CD4-positive, alpha-beta T cell treated with Interleukin-6 for 4 hours (primary cell): ENCODE results near the gene PLAU.
"Not testable (repeated sequence)": the region's sequence is repeated elsewhere in the genome, so short reads cannot be mapped to it uniquely, and the experiment has no call there.

Experiments
- DNase-seq: peaks from one replicate; pipeline ENCODE4 v3.0.0-alpha.2; 2020; ENCODE audit warnings: mixed read lengths

PLAU gene

DNA sequence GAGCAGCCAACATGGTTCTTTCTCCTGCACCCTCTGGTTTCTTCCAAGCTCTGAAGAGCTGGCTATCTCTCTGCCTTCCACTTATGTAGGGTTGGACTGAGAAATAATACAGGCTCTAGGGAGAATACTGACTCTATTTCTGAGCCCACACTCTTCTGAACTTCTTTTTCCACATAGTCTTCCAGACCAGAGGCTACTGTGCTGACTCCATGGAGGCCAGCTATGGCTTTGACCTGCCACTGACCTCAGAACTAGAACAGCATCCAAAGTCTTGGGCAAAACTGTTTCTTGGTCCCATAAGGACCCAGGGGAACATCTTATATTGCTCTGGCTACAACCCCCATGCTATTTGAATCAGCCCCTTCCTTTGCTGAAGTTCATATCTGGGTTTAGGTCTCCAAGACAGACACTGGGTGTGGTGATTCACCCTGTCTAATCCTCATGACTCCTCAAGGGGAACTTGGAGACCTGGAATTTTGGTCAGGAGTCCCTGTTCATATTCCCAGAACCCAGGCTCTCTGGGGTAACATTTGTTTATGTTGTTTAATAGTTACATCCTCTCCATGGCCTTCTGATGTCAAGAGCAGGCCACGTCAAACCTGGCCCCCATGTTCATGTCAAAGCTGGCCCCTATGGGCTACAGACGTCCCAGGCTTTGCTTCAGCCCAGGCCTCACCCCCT is 12.1 kb upstream of the PLAU start:
- DNase-seq, result no peak

DNA sequence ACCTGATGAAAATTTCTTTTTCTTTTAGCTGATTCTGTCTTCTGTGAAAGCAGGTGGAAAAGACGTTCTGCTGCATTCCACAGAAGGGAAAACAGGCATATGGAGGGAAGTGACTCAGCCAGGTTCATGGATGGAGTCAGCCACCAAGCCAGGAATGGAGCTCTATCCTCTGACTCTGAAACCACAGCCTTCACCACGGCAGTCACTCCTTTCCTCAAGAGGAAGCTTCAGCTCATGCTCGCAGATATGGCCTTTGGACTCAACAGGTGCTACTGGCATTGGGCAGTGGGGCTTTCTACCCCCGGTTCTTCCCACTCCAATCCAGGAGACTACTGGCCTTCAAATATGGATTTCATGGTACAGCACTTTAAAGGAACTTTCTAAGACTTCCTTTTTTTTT is 11.5 kb upstream of the PLAU start:
- no peak for DNase-seq

DNA sequence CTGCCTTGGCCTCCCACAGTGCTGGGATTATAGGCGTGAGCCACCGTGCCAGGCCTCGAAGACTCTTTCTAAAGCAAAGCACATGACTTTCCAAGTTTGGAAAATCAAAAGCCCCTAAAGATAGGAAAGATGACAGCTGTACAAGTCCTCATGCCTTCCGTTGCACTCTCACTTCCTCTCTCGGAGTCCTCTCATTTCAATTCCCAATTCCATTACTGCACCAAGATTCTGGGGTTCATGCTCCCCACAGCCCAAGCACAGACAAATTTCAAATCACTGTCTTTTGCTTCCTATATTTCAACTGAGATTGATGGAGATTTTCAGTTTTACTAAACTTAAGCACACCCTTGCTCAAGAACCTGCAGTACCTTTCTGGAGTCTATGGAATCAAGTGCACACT is 10.9 kb upstream of the PLAU start:
- no peak for DNase-seq

DNA sequence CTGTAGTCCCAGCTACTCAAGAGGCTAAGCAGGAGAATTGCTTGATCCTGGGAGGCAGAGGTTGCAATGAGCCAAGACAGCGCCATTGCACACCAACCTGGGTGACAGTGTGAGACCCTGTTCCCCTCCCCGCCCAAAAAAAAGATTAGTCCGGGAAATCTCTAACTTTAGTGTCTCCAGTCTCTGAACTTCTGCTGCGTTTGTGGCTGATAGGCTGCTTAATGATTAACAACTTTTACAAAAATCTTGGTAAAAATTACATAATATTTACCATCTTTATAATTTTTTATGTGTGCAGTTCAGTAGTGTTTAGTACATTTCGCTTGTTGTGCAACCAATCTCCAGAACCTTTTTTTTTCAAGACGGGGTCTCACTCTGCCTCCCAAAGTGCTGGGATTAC is 9.7 kb upstream of the PLAU start:
- no peak for DNase-seq

DNA sequence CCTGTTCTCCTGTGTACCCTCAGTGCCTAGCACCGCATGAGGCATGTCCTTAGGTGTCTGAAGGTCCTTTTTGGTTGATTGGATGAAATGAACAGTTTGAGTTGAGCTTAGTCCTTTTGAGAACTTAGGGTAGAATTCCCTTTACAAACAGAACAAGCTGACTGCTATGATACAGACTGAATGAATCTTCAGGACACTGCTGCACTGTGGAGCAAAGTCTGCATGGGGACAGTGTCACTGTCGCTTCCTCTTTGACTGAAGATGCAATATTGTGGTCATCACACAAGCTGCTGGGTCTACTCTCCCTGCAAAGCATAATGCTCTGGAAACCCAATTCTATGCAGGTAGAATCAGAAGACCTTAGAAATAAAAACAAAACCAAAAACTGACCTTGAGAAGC is 8.6 kb upstream of the PLAU start:
- no peak for DNase-seq

DNA sequence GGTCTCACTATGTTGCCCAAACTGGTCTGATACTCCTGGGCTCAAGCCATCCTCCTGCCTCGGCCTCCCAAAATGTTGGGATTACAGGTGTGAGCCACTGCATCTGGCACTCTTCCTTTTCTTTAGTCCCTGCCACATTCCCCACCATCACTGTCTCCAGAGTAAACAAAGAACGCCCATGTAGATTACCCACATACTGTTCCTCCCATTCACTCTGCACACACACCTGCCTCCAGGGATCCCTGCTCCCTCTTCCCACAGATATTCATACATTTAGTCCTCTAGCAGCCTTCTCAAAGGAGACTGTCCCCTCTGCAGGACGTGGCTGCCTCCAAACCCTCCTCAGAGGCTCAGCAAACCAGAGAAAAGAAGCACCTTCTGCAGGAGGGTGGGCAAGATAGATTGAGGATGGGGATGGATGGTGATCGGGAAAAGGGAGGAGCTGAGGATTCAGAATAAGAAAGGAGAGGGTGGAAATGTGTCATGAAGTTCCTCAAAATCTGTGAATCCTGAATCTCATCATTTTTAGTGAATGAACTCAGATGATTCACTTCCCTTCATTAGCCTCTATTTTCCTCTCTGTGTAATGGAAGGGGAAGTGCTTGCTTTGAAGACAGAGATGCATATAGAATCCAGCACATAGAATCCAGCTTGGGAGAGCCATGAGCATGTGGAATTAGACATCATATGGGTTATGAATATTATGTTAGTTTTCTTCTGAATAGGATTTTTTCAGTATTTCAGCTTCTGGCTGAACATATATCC is 5.5 kb upstream of the PLAU start:
- DNase-seq, result no peak

DNA sequence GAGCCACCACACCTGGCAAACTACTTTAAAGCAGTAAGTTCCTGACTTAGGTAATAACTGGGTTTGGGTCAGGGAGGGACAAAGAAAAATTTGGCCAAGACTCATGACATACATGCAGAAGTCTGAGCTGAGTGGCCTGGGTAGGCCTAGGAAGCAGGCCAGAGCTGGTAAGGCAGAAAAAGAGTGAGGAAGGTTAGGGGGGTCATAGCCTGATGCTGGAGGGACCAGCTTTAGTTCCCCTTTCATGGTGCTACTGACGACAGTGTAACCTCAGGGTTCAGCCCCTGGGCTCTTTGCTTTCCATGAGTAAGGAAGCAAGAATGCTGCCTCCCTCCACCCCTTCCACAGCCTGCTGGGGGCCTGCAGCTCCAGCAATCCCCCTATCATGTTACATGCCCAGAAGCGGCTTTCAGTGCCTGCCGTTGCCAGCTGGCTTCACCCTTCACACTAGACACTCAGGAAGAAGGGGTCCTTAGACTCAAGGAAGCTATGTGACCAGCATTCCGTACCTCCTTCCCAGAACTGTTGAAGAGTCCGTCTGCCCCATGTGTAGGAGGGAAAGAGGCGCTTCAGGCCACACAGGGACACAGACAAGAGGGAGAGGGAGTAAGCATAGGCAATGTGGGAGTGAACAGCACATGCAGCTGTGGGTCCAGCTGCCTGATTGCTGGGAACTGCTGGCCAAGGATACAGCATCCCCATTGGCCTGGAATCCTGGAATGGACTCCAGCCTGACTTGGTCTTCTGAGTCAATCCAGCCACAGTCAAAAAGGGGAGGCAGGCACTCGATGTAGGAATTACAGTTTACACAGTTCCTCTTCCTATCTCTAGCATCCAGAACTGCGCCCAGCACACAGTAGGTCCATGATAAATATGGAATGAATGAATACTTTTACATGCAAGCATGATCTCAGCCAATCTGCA is 4.1 kb upstream of the PLAU start:
- DNase-seq, result no peak

DNA sequence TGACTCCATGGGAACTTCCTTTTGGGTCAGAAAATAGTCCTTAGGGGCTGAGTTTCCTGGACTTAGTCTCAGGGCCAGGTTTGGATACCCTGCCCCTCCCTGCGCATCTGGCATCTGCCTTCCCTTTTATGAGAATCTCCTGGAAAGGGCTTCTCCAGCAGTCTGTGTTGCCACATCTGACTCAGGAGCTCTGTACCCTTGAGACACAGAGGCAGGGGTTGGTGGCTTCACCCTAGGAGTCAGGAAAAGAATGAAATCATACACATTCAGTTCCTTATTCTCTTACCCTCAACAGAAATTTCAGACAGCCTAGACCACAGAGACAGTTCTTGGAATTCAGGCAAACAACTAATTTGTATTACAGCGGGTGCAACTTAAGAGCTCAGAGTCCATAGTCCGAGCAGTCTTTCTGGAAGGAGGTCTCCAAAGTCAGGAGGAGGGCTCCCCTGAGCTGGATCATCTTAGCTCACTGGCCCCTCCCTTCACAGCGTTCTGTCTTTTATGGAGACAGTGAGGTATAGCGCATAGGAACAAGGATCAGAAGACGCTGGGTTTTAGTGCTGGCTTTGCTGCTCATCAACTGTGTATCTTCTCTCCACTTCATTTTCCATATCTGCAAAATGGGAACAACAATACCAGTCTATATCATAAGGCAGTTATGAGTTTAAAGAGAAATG is 3.0 kb upstream of the PLAU start:
- no peak for DNase-seq

DNA sequence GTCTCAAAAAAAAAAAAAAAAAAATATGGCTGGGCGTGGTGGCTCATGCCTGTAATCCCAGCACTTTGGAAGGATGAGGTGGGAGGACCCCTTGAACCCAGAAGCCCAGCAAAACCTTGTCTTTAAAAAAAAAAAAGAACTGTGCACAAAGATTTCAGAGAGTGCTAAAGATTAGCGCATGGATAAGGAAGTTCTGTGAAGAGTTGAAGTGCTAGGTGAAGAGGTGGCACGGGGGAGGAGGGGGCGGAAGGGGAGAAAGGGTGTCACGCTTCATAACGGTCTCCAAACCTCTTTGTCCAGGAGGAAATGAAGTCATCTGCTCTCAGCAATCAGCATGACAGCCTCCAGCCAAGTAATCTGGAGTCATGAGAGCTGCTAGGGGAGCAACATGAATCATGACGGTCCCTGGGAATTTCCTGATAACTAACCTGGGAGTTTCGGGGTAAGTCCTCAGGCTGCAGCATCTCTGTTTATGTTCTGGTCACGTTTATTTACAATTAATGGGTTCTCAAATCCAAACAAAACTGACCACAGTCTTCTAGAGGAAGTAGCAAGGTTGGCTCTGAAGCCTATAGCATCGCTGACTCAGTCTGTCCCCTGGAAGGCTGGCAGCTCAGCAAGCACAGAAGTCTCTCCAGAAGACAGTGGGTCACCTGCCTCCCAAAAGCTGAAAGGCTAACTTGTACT is 1.9 kb upstream of the PLAU start:
- DNase-seq, result peak; percentile 53

DNA sequence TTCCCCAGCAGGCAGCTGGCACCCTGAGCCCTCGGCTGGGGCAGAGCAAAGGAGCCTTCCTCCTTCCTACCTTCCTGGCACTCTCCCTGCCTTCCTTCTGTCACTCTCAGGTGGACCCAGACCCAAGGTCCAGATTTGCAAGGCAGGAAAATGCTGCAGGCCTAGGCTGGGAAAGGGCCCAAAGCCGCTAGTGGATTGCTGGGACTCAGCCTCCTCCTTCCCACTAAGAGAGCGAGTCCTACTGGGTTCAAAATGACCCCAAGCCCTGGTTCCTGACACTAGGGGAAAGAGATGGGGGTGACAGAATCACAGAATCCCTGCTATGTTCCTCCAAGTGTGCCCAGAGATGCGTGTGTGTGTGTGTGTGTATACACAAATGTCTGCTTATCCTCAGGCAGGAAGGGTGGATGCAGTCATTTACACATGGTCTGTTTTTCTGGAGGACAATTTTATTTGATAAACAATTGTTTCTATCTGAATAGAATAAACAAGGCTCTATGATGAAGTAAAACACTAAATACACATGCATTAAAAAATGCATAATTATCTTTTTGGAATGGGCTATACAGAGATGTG is 1.3 kb upstream of the PLAU start:
- no peak for DNase-seq

DNA sequence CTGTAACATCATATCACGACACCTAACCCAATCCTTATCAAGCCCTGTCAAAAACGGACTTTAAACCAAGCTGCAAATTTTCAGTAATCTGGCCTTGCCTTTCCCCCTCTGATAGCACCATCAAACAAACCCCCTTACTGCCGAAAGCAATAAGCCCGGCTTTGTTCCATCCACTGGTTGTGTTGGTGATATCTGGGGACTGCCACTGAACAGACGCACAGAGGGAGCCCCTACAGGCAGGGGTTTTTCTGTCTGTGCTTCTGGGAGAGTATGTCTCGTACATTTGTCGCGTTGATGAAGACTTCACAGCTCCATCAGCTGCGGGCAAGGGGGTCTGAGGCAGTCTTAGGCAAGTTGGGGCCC is 550 bp upstream of the PLAU start:
- DNase-seq, result no peak

DNA sequence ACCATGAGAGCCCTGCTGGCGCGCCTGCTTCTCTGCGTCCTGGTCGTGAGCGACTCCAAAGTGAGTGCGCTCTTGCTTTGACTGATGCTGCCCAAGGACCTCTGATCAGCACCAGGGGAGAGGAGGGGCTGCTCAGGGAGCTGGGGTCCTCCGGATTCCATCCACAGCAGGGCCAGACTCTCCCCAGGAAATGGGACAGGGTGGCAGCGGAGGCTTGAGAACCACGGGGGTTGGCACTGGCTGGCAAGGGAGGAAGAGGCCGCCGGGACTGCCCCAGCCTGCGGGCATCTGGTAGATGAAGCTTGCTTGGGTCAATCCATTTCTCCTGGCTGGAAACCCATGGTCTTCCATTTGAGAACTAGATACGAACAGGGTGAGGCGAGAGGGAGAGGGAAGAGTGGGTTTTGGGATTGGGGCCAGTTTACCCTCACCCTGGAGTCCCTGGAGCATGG is 647 bp downstream of the PLAU start:
- no peak for DNase-seq

DNA sequence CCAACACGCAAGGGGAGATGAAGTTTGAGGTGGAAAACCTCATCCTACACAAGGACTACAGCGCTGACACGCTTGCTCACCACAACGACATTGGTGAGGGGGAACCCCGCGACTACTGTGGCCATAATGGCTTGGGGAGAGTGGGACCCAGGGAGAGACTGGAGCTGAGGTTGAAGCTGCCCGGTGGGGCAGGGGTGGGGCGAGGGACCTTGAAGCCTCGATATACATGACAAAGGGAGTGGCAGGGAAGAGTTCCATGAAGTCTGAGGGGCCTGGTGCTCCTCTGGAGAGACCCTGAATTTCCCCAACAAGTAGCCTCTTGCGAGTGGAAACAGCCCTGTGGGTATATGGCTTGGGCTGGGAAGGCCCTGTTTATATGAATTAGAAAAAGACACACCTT is 3.1 kb downstream of the PLAU start:
- no peak for DNase-seq

DNA sequence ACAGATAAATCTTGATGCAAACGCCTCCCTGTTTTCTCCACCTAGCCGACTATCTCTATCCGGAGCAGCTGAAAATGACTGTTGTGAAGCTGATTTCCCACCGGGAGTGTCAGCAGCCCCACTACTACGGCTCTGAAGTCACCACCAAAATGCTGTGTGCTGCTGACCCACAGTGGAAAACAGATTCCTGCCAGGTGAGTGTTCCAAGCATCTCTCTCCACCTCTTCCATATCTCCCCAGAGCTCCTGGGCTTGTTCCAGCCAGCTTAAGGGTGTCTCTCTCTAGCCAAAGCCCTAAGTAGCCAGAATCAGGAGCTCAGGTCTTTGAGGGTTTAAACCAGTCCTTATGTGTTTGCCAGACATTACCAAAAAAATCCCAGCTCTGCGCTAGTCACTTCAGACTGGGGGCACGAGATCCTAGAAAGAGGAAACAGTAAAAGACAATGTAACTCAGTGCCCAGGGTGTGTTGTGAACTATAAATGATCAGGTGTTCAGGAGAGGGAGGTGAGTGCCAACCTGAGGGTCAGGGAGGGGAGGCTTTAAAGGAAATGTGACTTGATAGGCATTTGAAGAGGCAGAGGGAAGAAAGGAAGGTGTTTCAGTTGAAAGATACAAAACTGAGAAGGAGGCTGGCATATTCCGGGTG is 4.4 kb downstream of the PLAU start:
- no peak for DNase-seq

DNA sequence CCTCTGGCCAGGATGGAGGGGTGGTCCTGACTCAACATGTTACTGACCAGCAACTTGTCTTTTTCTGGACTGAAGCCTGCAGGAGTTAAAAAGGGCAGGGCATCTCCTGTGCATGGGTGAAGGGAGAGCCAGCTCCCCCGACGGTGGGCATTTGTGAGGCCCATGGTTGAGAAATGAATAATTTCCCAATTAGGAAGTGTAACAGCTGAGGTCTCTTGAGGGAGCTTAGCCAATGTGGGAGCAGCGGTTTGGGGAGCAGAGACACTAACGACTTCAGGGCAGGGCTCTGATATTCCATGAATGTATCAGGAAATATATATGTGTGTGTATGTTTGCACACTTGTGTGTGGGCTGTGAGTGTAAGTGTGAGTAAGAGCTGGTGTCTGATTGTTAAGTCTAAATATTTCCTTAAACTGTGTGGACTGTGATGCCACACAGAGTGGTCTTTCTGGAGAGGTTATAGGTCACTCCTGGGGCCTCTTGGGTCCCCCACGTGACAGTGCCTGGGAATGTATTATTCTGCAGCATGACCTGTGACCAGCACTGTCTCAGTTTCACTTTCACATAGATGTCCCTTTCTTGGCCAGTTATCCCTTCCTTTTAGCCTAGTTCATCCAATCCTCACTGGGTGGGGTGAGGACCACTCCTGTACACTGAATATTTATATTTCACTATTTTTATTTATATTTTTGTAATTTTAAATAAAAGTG is 6.0 kb downstream of the PLAU start:
- DNase-seq, result no peak

DNA sequence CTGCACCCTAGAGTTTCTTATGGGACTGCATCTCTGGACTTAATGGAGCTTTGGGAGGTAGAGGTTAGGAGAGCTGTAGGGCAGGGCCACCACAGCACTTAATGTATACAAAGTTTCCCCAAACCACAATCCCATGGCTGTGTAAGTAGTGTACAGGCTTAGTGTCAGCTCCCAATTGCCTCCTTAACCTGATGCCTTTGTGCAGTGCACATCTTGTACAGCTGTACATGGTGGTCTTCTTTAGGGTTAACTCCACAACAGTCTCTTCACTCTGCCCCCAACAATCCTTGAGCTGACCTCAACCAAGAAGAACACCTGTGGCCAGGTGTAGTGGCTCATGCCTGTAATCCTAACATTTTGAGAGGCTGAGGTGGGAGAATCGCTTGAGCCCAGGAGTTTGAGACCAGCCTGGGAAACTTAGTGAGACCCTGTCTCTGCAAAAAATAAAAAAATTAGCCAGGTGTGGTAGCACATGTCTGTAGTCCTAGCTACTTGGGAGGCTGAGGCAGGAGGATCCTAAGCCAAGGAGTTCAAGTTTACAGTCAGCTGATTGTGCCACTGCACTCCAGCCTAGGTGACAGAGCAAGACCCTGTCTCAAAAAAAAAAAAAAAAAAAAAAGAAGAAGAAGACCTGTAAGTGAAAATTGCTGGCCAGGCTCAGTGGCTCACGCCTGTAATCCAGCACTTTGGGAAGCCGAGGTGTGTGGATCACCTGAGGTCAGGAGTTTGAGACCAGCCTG is 6.8 kb downstream of the PLAU start:
- no peak for DNase-seq

DNA sequence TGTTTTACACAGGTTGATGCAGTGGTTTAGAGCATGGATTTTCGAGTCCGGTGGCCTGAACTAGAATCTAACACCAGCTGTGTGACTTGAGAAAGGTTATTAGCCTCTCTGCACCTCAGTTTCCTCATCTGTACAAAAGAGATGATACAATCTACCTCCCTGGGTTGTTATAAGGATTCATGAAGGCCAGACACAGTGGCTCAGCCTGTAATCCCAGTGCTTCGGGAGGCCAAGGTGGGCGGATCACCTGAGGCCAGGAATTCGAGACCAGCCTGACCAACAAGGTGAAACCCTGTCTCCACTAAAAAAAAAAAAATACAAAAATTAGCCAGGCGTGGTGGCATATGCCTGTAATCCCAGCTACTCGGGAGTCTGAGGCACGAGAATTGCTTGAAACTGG is 8.5 kb downstream of the PLAU start:
- not testable (repeated sequence) for DNase-seq

DNA sequence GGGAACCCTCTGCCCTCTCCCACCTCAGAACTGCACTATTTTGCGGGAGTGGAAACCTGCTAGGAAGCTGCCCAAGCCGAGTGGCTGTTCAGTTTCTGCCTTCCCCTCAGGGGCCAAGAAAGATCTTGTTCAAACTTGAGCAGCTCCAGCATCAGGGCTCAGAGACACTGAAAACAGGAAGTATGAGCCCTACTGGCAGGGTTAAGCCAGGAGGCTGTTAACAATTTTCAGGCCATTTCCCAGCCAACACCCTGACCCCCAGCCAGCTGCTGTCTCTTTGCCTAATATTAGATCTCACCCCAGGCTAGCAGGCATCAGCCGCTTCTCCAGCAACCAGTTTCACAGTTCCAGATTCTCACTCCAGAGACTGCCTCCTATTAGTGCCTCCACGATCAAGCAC is 9.2 kb downstream of the PLAU start:
- peak; percentile 27 for DNase-seq

DNA sequence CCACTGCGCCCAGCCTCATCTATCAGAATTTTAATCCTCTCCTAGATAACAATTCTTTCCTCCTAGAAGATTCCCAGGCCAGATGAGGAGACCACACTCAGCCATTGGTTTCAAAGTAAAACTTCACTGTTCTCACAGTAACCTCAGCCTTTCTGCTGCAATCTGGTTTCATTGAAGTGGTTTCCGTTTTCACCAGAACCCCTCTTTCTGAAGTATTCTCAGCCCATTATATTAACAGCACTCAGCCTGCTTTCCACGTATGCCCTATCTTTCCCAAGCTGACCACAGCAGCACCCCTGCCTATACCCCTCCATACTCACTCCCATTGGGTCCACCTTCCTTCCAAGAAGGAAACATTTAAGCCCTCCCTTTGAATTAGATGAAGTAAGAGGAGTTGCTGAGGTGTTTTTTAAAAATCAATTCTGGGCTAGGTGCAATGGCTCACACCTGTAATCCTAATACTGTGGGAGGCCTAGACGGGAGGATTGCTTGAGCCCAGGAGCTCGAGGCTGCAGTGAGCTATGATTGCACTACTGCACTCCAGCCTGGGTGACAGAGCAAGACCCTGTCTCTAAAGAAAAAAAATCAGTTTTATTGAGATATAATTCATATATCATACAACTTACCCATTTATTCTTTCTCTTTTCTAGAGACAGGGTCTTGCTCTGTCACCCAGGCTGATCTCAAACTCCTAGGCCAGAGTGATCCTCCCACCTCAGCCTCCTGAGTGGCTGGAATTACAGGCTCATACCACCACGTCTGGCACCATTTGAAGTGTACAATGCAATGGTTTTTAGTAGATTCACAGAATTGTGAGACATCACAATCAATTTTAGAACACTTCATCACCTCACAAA is 11.3 kb downstream of the PLAU start:
- DNase-seq, result peak; percentile 30
